WI38 (cell line): ENCODE data around the gene BUB3.

Experiments
- H3K4me3 ChIP-seq: 2 replicates; pipeline ENCODE4 v1.5.1; 2011; ENCODE audit warnings: low read depth, mild to moderate bottlenecking, control low read depth, low read length
- CTCF ChIP-seq: IDR thresholded peaks from 2 replicates; pipeline ENCODE4 v1.5.1; 2012; ENCODE audit warnings: low read depth, mild to moderate bottlenecking, control low read depth, low read length

The BUB3 gene

GRCh38 chr10:123132576-123133477 is 21.4 kb upstream of the BUB3 start:
- H3K4me3 ChIP-seq: peak overlapping the region; percentile 26
- TF ChIP-seq CTCF: peak; percentile 88

GRCh38 chr10:123133541-123134342 is 20.5 kb upstream of the BUB3 start:
- no peak for TF ChIP-seq CTCF
- no peak overlapping the region for H3K4me3 ChIP-seq

GRCh38 chr10:123134343-123134914 is 19.8 kb upstream of the BUB3 start:
- TF ChIP-seq CTCF: no peak
- H3K4me3 ChIP-seq: no peak overlapping the region

- no peak overlapping the region for H3K4me3 ChIP-seq
- no peak for TF ChIP-seq CTCF
Measured at GRCh38 chr10:123134915-123135414, 19.2 kb upstream of the BUB3 start.

- peak within 1 kb of the TSS; percentile 41 for H3K4me3 ChIP-seq
- no peak for TF ChIP-seq CTCF
Measured at GRCh38 chr10:123135415-123136141, 18.6 kb upstream of the BUB3 start, which contains the start of gene HMX3. Gene HMX3, plus strand, starts transcription at chr10:123135970. Its CDS starts 81 bp downstream, at chr10:123136051.

- TF ChIP-seq CTCF: no peak
- no peak overlapping the region for H3K4me3 ChIP-seq
Measured at GRCh38 chr10:123136221-123136805, 17.9 kb upstream of the BUB3 start.
